DMS153 (cell line): ENCODE data around the gene FLT3LG.
A peak's percentile ranks its signal among the peaks of the same experiment; 100 is the strongest.
"Not testable (repeated sequence)": the region's sequence is repeated elsewhere in the genome, so short reads cannot be mapped to it uniquely, and the experiment has no call there.

ENCODE experiments used
- DNase-seq: peaks from one replicate; lab custom pipeline; 2025; lab: John Stamatoyannopoulos, UW

Gene FLT3LG

DNA sequence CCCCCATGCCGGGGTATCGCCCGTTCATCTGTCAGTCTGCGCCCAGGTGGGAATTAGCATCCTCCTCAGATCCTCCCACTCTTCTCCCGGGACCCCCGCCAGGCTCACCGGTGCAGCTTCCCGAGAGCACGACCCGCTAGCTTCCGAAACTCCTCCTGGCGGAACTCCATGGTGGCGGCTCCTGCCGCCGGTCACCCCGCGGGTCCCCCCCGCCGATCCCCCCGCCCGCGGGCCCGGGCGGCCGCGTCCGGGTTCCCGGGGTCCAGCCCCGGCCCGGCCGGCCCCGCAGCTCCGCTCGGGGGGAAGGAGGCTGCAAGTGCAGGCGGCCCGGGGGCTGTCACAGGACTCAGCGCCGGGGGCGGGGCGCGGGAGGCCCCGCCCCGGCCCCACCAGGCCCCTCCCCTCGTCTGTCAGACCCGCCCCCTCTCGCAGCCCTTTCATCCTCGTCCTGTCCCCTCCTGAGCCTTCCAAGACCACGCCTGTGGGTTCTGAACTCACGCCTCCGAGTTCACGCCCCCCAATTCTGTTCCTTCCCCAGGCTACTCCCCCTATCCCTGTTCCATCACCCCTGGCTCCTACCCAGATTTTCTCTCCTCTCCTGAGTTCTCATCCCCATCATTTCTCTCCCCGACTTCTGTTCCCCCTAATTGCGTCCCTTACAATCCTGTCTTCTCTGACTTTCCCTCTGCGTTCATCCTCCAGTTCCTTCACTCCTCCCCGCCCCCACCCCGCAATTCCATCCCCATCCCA is 32.6 kb upstream of the FLT3LG start, which contains the start of gene SLC17A7:
Gene SLC17A7, minus strand, starts transcription at position 318 of the 750 bp plus-strand sequence. Its CDS starts 148 bp downstream, at position 170.
- DNase-seq, result no peak

DNA sequence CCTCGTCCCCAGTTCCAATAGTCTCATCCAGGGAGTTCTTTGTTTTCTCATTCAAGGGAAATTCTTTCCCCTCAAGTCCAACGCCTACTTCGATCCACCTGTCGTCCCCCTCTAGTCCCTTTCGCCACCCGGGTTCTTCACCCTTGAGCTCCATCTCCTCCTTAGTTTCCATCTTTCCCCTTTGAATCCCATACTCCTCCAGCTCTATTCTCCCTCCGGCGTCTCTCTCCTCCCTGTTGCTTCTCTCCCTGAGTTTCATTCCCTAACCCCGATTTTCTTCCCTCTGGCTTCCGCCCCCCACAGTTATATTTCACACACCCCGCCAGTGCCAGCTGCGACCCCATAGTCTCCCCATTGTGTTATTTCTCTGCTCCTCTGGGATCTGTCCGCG is 32.1 kb upstream of the FLT3LG start:
- no peak for DNase-seq

DNA sequence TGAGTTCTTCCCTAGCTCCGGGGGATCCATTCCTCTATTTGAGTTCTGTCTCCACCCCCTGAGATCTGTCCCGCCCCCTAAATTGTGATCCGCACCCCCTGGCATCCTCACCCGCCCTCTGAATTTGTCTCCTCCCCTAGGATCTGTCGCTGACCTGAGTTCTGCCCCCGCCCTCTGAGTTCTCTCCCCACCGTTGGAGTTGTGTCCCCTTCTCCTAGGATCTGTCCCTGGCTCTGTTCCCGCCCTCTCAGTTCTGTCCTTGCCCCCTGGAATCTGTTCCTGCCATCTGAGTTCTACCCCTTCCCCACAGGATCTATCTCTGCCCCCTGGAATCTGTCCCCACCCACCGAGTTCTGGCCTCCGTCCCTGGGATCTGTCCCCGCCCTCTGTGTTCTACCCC is 31.7 kb upstream of the FLT3LG start:
- DNase-seq, result no peak

DNA sequence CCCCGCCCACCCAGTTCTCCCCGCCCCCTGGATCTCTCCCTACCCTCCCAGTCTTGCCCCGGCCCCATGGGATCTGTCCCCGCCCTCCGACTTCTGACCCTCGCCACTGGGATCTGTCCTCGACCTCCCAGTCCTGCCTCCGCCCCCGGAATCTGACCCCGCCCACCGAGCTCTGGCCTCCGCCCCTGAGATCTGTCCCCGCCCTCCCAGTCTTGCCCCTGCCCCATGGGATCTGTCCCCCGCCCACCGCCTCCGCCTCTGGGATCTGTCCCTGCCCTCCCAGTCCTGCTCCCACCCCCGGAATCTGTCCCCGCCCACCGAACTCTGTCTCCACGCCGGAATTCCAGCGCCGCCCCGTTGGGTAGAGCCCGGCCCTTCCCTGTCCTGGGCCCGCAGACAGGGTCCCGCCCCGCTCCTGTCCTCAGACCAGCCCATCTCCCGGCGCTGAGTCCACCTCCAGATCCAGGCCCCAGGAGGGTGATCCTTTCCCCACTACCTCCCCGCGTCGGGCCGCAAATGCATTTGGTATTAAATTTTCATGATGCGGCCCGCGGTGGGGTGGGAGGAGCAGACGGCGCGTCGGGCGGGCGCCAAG is 31.1 kb upstream of the FLT3LG start:
- peak; percentile 56 for DNase-seq

DNA sequence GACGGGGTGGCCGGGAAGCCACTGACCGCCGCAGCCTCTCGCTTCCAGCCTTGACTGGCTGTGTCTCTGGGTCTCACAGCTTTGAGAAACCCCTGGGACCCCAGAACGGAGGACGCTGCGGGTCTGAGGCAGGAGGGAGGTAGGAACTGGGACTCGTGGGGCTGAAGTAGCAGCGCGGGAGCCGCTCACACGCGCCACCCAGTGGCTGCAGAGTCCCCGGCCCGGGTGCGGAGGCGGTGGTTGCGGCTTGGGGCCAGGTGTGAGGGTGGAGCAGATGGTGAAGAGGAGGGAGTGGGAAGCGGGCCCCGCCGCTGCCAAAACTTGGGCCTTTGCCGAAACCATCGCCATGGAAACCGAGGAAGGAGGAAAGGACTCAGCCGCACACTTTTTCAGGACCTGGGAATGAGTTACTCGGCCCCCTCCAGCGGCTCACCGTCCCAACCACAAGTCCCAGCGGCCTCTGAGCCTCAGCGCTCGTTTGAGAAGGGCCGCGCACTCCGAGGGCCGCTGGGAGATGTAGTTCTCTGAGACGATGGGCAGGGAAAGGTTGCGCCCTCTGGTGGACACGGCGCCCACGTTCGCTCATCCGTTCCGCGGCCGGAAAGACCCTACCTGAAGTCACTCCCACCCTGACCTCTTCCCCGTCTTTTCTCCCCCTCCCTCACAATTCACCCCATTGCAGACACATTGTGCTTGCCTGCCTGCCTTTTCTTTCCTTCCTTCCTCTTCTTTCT is 30.5 kb upstream of the FLT3LG start:
- DNase-seq, result peak; percentile 89

DNA sequence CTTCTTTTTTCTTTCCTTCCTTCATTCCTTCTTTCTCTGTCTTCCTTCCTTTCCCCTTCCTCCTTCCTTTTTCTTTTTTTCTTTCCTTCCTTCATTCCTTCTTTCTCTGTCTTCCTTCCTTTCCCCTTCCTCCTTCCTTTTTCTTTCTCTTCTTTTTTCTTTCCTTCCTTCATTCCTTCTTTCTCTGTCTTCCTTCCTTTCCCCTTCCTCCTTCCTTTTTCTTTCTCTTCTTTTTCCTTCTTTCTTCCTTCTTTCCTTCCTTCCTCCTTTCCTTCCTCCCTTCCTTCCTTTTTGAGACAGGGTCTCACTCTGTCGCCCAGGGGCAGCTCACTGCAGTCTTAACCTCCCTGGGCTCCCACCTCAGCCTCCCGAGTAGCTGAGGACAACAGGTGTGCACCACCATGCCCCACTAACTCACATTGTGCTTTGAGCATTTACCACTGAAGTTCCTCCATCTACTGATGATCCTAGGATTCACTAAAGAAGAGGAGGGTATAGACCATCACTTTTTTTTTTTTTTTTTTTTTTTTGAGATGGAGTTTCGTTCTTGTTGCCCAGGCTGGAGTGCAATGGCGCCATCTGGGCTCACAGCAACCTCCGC is 29.8 kb upstream of the FLT3LG start:
- not testable (repeated sequence) for DNase-seq

DNA sequence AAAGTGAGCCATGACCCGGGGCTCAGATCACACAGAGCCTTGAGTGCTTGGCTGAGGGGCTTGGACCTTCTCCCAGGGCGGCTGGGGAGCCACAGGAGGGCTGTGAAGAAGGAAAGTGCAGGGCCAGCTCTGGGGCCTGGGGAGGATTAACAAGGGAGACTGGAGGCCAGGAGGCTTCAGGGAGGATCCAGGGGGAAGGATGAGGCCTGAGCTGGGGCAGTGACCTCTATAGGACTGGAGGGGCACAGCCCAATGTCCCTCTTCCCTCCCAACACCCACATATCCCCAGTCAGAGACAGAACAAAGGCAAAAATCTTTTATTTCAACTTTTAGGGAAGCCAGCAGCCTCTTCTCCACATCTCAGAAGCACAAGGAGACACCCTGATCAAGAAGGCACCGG is 28.0 kb upstream of the FLT3LG start:
- no peak for DNase-seq

DNA sequence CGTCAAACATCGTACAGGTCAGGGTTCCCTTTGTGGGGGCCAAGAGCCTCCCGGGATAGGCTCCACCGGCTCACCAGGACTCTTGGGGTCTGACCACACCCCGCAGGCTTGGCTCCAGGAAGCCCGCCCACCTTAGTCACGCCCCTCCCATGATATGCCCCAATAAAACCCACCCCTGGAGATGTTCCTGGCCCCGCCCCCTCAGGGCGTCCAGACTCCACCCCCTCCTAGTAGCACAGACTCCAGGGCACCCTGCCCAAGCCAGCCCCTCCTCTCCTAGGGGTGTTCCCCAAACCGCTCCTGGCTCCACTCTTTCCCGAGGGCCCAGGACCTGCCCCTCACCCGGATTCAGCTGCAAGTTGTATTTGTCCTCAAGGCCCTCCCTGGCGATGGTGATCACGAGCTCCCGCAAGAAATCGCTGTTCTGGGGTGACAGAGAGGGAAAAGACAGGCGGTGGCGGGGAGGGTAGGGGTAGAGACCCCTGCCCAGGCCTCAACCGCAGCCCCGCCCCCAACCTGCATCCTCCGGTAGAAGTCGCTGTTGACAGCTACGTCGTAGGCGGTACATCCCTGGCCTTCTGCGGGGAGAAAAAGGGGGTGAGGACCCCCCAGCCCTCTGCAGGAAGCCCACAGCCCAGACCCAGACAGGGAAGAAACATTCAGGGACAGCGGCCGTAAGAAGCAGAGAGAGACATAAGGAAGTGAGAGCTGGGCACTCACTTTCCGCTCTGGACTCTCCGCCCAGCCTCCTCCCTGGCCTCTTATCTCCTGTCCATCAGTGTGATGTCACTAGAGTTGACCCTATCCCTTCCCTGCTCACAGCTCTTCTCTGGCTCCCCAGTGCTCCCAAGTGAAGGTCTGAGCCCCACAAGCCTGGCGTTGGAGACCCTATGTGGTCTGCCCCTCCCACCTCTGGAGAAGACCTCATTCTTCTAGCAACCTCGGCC is 26.3 kb upstream of the FLT3LG start:
- DNase-seq, result no peak

DNA sequence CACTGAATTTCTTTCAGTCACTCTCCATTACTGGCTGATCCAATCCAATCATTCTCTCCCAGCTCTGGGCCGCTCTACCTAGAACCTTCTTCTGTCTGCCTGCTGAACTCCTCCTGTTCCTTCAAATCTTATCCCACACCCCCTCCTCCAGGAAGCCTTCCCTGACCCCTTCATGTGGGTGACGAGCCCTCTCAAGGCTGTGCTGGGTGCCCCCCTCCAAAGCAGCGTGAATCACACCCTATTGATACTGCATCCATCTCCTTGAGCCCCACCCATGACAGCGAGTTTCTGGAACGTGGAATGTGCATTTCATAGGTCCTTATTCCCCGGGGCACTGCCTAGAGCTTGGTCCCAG is 25.6 kb upstream of the FLT3LG start:
- DNase-seq, result no peak

DNA sequence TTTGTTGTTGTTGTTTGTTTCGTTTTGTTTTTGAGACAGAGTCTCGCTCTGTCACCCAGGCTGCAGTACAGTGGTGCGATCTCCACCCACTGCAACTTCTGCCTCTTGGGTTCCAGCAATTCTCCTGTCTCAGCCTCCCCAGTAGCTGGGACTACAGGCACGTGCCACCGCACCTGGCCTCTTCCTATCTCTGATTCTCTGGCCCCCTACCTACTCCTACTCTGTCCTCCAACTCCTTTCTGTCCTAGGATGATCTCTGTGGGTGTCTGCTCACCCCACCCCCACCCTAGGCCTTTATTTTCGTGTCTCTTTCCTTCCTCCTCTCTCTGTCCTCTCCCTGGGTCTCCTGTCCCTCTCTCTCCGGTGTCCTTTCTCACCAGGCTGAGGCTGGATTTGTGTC is 23.6 kb upstream of the FLT3LG start:
- DNase-seq, result no peak

DNA sequence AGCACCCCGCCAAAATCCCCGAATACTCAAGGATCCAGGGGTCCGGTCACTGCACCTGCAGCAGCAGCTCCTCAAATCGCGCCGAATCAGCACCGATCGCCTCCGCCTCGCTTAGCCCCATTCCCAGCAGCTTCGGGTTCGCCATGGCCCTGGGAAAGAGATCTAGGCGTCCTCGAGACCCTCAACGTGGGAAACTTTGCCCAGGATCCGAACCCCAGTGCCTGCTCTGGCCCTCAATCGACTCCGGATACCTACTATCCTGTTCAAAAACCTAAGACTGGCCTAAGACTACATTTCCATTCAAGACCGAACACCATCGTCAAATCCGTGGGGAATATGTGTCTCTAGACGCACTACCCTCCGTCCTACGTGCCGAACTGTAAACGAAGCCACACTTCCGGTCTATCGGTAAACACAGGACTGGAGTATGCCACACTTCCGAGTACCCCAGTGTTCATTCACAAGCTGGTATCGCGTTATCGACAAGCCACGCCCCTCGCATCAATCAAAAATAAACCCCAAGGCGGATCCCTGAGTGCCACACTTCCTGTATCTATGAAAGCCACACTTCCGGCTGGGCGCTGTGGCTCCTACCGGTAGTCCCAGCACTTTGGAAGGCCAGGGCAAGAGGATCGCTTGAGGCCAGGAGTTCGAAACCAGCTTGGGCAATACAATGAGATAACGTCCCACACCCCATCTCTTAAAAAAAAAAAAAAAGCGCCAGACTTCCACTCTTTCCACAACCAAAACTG is 22.4 kb upstream of the FLT3LG start, which contains the start of gene PIH1D1:
Gene PIH1D1, minus strand, starts transcription at position 385 of the 752 bp plus-strand sequence. Its CDS starts 240 bp downstream, at position 145.
- peak; percentile 99 for DNase-seq

DNA sequence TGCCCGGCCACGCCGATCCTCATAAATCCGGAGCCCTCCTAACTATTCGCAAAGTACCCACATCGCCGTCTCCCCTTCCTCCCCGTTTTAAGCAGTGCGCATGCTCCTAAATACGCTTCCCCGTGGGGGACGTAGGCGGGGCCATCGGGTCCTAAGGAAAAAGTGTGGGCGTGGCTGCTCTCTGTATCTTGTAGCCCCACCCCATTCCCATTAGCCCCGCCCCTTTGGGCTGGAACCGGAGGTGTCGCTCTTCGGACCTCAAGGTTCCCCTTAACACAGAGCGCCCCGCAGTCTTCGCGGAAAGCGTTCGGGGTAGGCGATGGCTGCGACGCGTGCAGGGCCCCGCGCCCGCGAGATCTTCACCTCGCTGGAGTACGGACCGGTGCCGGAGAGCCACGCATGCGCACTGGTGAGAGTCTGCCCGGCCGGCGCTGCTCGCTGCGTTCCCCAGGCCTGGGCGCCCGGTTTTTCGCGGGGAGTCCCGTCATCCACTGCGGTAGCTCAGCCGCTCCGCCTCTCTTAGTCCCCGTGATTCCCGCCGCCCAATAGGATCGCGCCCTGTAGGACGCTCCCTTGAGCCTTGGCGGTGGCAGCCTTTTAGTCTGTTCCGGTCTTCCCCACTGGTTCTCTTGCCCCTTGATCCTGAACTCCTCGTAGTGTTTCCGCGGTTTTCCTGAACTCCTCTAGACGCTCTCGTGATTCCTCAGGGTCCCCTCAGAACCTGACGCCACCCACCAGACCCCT is 20.8 kb upstream of the FLT3LG start, which contains the start of gene ALDH16A1:
Gene ALDH16A1, plus strand, starts transcription at position 213 of the 744 bp plus-strand sequence. Its CDS starts 107 bp downstream, at position 320.
- DNase-seq, result peak; percentile 97

DNA sequence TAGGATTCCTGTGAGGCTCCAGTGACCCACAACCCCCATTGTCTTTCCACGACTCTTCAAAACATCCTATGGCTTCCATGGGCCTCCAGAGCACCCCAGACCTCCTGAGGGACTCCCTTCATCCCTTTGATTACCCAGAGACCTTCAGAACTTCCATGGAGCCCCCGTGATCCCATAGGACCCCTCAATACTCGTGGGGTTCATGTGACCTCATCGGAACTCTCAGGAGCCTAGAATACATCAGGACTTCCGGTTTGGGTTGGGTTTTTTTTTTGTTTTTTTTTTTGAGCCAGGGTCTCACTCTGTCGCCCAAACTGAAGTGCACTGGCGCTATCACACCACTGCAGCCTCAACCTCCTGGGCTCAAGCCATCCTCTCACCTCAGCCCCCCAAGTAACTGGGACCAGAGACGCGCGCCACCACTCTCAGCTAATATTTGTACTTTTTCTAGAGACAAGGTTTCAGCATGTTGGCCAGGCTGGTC is 20.2 kb upstream of the FLT3LG start:
- DNase-seq, result no peak

DNA sequence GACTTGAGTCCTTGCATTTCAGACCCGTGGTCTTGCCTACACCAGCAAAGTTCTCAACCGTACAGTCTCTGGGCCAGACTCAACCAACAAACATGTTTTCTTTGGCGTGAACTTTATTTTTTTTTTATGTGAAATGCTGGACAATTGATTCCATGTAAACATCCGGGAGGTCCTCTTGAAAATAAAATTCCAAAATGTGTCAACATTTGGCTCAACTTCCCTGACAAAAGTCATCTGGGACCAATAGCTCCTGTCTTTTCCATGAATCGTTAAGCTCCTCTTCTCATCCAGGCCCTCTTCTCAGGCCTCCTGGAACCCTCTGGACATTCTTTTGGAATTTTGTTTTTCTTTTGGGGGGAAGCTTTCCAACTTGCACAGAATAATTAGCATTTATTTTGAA is 18.2 kb upstream of the FLT3LG start:
- DNase-seq, result no peak

DNA sequence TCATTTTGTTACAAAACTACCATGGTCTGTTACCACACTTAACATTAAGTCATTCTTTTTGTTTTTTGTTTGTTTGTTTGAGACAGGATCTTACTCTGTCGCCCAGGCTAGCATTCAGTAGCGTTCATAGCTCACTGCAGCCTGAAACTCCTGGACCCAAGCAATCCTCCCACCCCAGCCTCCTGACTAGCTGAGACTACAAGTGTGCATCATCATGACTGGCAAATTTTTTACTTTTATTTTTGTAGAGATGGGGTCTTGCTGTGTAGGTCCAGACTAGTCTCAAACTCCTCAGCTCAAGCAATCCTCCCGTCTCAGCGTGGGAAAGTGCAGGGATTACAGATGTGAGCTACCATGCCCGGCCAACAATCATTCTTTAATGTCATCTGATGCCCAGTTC is 17.7 kb upstream of the FLT3LG start:
- DNase-seq, result no peak

DNA sequence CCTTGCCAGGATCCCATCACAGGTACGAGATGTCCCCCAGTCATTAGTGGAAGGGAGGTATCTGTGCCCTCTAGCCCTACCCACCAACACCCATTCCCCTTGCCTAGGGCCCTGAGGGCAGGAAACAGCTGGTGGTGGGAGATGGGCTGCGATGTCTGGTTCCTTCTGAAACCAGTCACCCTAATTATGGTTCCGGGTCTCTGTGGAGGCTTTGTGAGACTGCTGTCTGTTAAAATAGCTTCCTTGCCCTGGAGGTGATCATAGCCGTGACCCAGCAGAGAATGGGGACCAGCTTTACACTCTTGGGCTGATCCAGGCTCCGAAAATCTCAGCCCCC is 15.5 kb upstream of the FLT3LG start:
- no peak for DNase-seq

DNA sequence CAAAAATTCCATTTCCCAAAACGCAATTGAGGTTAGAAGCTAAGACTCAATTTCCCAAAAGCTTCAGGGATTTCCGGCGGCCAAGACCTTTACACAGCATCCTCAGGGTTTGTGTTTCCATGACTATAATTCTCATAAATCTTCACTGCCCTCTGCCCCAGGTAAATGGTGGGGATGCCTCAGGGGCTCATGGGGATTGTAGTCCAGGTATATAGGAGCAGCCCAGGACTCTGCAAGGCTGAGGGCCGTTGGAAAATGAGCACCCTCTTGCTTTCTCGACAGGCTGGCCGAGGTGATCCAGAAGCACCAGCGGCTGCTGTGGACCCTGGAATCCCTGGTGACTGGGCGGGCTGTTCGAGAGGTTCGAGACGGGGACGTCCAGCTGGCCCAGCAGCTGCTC is 14.6 kb upstream of the FLT3LG start:
- DNase-seq, result no peak

DNA sequence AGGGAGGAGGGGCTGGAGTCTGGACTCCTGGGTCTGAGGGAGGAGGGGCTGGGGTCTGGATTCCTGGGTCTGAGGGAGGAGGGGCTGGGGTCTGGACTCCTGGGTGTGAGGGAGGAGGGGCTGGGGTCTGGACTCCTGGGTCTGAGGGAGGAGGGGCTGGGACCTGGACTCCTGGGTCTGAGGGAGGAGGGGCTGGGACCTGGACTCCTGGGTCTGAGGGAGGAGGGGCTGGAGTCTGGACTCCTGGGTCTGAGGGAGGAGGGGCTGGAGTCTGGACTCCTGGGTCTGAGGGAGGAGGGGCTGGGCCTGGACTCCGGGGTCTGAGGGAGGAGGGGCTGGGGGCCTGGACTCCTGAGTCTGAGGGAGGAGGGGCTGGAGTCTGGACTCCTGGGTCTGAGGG is 12.9 kb upstream of the FLT3LG start:
- DNase-seq, result not testable (repeated sequence)

DNA sequence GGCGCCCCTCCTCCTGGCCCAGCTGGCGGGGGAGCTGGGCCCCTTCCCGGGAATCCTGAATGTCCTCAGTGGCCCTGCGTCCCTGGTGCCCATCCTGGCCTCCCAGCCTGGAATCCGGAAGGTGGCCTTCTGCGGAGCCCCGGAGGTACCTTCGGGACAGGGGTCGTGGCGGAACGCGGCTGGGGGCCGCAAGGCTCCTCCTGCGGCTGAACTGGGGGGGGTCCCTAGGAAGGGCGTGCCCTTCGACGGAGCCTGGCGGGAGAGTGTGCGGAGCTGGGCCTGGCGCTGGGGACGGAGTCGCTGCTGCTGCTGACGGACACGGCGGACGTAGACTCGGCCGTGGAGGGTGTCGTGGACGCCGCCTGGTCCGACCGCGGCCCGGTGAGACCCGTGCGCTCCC is 12.4 kb upstream of the FLT3LG start:
- no peak for DNase-seq

DNA sequence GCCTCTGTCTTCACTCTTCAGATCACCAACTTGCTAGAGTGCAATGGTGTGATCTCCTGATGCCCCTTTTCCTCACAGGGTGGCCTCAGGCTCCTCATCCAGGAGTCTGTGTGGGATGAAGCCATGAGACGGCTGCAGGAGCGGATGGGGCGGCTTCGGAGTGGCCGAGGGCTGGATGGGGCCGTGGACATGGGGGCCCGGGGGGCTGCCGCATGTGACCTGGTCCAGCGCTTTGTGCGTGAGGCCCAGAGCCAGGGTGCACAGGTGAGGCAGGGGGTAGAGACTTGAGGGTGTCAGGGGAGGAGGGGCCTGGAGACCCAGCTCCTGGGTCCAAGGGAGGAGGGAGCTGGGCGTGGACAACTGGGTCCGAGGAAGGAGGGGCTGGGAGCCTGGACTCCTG is 11.5 kb upstream of the FLT3LG start:
- DNase-seq, result no peak
